ENCODE results near the gene BCL7A.

GRCh38 chr12:122082621-122083356 lies 61.1 kb downstream of the BCL7A start:
- TF ChIP-seq EZH2 (IDR thresholded peaks at IDR 0.05; ENCODE audit: low read depth) (no peak), CTCF (conservative IDR thresholded peaks at IDR 0.05) (no peak)

Measured in PC-9 (cell line).